HG03575 (cell line): Measurements from ENCODE around the gene LTA4H.

Experiments used
- ATAC-seq: cut with Tn5 transposase; IDR thresholded peaks from one replicate; pipeline ENCODE4 v1.9.1; 2021; ENCODE audit not compliant: unreplicated experiment, insufficient number of reproducible peaks, low FRiP score; ENCODE audit errors: extremely low read depth

LTA4H gene

GRCh38 chr12:96061323-96061722, 25.9 kb upstream of the LTA4H start:
- no peak for ATAC-seq

- ATAC-seq, result no peak
These were observed 24.7 kb upstream of the LTA4H start for GRCh38 chr12:96060041-96060440.

DNA sequence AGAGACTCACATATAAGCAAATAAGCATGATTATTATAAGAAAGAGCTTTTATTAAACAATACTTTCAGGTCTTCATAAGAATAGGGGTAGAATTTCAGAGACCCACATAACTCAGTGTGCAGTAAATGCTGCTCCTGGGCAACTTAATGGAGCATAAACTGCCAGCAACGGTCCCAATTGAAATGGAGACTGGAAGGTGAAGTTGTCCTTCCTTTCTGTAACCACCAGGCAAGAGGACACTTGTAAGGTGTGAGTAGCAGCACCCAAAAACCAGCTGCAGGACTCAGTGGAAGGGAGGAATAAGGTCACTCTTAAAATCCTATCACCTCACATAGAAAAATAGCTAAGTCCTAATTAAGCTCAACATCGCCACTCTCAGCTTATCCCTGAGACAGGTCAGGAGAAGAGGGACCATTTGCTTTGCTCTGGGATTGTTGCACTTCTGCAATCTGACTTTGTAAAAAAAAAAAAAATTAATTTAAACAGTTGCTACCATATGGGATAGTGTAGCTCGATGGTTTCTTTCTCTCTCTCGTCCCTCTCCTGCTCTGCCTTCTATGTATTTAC, 22.7 kb upstream of the LTA4H start:
- ATAC-seq, result no peak

GRCh38 chr12:96056646-96057455, 21.5 kb upstream of the LTA4H start:
- no peak for ATAC-seq

DNA sequence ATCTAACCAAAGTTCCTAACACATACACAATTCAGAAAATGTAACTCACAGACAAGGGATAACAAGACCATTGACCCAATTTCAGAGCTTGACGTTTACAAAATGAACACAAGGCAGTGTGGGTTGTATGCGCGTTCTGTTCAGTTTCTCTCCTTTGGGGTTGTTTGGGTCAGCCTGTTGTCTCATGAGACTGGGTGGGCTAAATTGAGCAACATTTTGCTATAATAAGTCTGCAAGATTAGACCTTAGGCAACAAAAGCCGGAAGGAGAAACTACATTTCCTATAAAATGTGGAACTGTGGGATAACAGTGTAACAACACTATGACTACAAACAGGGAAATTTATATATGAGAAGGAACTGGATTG, 18.8 kb upstream of the LTA4H start:
- ATAC-seq, result no peak

DNA sequence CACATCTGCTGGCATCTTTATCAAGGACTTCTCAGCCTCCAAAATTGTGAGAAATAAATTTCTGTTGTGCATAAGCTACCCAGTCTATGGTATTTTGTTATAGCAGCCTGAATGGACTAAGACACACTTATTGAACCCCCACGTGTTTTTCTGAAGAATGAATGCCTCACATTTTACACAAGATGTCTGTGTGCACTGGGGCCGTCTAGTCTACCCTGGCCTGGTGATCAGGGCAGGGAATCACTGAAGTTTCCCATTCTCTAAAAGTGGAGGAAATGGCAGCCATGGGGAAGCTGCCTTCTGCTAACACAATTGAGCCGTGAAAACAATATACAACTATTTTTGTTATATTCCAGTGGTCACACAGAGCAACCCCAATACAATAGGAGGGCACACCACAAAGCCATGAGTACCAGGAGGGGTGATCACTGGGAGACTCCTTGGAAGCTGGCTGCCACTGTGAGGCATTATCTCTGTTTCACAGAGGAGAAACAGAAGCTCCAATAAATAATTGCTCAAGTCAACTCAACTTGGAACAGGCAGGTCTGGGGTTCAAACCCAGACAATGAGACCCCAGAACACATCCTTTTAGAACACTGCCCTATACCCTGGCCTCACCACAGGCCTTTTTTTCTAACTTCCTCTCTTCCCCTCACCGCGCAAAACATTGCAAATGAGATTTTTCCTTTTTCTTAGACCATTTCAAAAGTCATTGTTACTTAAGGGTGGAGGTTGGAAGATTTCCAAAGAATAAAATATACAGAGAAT, 18.3 kb upstream of the LTA4H start:
- no peak for ATAC-seq

DNA sequence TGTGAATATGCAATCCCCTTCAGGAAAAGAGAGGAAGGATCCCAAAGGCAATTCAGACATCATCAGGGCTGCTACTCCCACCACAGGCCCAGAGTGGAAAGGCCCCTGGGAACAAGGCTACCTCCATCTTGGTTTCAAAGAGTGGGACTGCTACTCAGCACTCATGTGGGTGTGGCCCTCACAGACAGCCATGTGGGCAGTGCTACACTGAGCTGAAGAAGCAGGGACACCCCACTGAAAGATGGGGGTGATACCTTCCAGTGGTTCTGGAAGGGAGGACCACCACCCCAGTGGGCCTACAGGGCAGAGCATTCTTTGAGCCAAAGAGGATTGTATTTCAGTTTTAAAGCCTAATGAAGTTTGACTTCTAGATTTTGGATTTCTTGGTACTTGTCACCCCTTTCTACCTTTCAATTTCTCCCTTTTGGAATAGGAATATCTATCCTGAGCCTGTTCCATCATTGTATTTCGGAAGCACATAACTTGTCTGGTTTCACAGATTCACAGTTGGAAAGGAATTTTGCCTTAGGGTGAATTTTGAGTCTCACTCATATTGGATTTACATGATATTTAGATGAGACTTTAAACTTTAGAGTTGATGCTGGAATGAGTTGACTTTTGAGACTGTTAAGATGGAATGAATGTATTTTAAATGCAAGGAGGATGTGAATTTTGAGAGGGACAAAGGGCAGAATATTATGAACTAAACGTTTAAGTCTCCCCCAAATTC, 16.5 kb upstream of the LTA4H start:
- no peak for ATAC-seq

- ATAC-seq, result no peak
These were observed 14.8 kb upstream of the LTA4H start for GRCh38 chr12:96050139-96050538.

DNA sequence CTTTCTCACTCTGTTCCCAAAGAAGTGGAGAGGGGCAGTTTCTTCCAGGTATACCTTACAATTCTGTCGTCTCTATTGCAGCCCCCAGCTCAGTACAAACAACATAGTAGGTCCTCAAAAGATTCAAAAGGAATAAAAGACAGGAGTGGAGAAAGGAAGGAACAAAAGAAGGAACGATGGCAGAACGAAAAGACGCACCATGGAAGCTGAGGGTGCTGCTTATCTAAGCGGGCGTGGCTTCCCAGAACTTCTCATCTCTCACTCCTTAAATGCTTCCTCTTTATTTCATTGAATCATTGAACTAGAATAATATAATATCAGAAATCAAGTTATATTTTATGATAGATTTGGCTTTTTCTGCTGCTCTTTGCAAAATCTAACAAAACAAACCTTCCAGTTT, 13.7 kb upstream of the LTA4H start:
- no peak for ATAC-seq

GRCh38 chr12:96048393-96048969, 13.1 kb upstream of the LTA4H start:
- ATAC-seq, result no peak

DNA sequence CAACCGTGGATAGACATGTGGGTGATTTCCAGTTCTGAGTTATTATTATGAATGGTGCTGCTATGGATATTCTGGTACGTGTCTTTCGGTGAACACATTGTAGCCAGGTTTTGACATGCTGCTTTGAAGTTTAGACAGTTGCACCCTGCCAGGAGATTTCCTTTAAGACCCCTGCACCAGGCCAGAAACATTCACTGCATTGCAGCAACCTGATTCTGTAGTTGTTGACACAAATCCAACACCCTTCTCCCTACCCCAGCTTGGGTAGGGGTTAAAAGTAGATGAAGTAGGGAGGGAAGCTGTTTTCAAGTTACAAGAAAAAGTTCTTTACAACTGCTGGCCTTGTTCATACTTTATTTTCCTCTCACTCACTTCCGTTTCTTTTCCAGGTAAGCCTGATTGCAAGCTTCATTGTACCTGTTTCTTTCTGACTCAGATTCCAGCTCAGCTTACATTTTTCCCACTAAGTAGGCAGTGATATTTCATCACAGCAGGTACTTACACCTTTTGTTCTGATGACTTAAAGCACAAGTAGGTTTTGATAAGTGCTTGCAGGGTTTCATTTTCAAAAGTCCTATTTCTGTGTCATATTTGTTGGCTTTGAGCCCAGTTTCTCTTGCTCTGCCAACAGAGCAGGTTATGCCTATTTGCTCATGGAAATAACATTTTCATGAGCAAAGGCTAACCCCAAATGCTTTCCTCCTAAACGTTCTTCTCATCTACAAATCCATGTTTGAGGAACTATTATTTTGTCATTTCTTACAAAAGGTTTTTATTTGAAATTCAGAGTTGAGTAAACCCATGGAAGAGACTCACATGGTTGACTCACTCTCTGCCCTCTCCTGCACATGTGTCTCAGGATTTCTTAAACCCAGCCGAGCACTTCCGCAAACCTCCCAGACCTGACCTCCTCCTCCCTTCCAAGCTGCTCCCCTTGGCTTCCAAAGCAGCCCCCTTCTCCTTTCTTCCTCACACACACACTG, 12.1 kb upstream of the LTA4H start:
- ATAC-seq, result no peak

GRCh38 chr12:96046543-96047228, 11.3 kb upstream of the LTA4H start:
- ATAC-seq, result no peak

DNA sequence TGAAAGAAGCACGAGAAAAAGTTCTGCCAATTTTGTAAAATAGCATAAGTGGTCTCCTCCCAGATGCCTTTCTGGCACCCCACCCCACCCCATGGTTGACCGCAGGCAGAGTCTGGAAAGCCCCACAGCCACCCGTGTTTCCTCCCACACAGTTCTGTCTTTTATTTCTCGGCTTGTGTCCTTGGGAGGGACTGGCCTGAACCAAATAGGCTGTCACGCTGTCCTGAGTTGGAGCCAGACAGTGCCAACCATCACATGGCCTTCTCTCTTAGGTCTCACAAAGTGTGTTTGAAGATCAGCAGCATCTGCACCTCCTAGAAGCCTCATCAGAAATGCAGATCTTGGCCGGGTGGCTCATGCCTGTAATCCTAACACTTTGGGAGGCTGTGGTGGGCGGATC, 10.2 kb upstream of the LTA4H start:
- no peak for ATAC-seq

GRCh38 chr12:96044943-96045290, 9.5 kb upstream of the LTA4H start:
- ATAC-seq, result no peak

DNA sequence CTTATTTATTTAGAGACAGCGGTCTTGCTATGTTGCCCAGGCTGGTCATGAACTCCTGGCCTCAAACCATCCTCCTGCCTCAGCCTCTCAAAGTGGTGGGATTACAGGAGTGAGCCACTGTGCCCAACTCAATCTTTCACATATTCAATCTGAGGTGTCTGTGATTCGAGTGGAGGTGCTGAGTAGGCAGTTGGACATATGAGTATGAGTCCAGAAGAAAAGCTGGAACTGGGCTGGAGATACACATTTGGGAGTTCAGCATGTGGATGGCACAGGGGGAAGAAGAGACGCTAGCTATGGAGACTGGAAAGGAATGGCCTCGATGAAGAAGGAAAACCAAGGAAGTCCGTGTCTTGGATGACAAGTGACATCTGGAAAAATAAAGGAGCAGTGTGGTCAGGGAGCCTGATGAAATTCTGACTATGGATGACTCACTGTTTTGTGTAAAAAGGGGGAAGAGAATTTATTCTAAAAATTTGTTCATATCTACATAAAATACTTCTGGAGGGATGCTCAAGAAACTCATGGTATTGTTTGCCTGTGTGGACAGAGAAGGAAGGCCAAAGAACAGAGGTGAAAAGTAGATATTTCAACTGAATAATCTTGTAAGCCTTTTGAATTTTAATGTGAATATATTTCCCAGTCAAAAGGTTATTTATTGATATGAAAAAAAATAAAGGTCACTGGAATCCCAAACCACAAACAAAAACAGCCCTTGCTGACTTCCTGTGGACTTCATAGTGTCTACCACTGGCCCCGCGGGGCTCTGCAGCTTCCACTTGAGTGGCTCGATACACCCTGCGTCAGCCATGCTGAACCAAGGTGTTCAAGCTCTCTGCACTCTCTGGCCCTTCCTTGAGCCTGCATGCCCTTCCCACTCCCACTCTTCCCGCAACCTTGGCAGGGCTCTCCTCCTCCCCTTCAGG, 8.9 kb upstream of the LTA4H start:
- ATAC-seq, result no peak

GRCh38 chr12:96041181-96041580, 5.8 kb upstream of the LTA4H start:
- no peak for ATAC-seq
